NCI-H2227 treated with DMSO at 0.1 percent for 48 hours (cell line): ENCODE data around the gene ANGPTL4.
A peak's percentile ranks its signal among the peaks of the same experiment; 100 is the strongest.
"Not testable (repeated sequence)": the region's sequence is repeated elsewhere in the genome, so short reads cannot be mapped to it uniquely, and the experiment has no call there.

ENCODE experiments used
- DNase-seq: peaks from one replicate; lab custom pipeline; 2025; lab: John Stamatoyannopoulos, UW

Gene ANGPTL4

GRCh38 chr19:8334458-8335342 lies 29.3 kb upstream of the ANGPTL4 start:
- peak; percentile 19 for DNase-seq

GRCh38 chr19:8335343-8336071 lies 28.4 kb upstream of the ANGPTL4 start:
- DNase-seq, result no peak

DNA sequence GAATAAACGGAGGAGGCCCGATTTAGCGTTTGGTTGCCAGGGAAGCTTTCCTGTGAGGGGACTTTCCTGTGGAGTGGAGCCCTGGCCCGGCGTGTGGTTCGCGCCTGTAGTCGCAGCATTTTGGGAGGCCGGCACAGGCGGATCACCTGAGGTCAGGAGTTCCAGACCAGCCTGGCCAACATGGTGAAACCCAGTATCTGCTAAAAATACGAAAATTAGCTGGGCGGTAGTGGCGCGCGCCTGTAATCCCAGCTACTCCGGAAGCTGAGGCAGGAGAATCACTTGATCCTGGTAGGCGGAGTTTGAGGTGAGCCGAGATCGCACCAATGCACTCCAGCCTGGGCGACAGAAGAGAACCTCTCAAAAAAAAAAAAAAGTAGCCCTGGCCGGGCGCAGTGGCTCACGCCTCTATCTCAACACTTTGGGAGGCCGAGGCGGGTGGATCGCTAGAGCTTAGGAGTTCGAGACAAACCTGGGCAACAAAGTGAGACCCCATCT lies 27.8 kb upstream of the ANGPTL4 start:
- DNase-seq, result no peak

DNA sequence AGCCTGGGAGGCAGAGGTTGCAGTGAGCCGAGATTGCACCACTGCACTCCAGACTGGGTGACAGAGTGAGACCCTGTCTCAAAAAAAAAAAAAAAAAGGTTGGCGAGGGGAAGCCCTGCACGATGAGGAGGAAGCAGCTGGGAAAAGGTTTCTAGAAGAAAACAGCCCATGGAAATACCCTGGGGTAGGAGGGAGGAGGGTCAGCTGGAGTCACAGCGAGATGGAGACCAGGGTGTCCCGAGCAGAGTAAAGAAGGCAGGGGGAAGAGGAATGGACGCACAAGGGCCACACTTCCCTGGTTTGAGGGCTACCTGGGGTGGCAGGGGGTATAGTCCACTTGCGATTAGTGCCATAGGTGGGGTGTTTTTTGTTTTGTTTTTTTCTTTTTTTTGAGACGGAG lies 27.3 kb upstream of the ANGPTL4 start:
- no peak for DNase-seq

DNA sequence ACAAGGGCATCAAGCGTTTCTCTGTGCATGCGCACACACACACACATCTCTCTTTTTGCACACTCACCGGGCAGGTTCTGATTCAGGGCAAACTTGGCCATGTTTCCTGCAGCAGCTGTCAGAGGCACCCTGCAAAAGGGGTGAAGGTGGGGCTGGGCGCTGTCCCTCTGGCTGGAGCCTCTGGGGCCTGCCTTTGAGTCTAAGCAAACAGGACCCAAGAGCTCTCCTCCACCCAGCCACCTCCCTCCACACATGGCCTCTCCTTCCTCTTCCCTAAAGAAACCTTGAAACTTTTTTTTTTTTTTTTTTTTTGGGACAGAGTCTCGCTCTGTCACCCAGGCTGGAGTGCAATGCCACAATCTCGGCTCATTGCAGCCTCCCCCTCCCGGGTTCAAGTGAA lies 26.2 kb upstream of the ANGPTL4 start:
- DNase-seq, result no peak

DNA sequence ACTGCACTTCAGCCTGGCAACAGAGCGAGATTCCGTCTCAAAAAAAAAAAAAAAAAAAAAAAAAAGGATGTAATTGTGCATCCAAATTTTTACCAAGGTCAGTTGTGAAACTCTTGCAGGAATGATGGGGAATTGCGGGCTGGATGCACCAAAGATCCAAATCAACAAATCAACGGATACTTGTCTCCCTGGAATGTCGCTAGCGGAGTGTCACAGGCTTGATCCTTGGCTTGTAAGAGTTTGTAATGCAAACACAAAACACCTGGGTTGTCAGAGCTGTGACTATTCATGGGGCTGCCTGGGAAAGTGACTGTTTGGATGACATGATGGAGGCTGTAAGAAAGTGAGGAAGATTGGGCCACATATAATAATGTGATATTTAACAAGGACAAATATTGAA lies 25.1 kb upstream of the ANGPTL4 start:
- no peak for DNase-seq

- DNase-seq, result no peak
These were observed 23.4 kb upstream of the ANGPTL4 start for GRCh38 chr19:8340341-8341096.

DNA sequence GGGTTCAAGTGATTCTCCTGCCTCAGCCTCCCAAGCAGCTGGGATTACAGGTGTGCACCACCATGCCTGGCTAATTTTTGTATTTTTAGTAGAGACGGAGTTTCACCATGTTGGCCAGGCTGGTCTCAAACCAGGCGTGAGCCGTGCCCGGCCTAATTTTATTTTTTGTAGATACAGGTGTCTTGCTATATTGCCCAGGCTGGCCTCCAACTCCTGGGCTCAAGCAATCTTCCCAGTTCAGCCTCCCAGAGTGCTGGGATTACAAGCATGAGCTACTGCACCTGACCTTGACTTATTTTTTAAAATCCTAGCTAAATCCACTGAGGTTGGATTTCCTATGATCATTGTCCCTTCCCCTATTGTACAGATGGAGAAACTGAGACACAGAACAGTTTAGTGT lies 22.5 kb upstream of the ANGPTL4 start:
- DNase-seq, result not testable (repeated sequence)

DNA sequence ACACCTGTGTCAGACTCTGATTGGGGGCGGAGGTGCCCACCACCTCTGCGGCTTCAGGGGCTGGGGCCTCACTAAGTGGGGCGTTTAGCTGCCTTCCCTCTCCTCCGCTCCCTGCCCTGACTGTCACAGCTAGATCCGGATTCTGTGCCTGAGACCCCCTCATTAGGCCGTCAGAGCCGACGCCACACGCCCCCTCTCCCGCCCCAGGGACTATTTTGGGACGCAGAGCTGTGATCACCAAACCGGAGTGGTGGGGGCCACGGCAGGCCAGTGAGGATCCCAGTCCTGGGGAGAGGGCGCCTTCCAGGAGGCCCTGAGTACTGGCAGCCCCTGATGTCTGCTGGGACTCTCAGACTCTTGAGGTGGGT lies 21.7 kb upstream of the ANGPTL4 start:
- DNase-seq, result no peak

DNA sequence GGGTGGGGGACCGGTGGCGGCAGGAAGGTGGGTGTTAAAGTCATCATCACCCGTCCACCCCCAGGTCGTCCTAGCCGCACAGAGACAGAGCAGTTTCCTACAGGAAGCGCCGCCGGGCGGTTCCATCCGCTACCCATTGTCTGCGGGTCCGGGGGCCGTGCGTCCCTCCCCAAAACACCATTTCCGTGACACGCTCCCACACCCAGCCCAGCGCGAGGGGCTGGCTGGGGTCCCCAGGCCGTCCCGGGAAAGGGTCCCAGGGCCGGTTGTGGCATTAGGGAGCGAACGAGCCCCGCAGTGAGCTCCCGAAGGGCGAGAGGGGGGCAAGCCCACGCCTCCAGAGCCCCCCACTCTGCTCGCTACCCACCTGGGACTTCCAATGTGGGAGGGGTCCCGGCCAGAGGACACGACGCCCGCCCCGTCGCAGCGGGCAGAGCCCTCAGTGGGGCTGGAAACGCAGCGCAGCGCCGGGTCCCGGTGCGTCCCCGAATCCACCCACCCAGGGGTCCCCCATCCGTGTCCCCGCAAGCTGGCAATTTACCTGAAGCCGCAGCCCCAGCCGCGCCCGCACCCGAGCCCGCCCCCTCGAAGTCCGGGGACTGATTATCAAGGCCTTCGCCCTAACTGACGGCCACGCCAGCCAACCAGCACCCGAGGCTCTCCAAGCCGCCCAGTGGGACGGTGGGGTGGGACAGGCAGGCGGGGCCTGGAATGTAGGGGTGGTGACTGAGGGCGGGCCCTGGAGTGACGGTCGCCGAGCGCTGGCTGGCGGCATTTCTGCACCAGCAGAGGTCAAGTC lies 21.1 kb upstream of the ANGPTL4 start, which contains the start of gene KANK3:
TSS of gene KANK3 (minus strand) at position 579 of the 799 bp plus-strand sequence. CDS start 5,434 bp downstream, outside the sequence.
- peak; percentile 73 for DNase-seq

- DNase-seq, result no peak
These were observed 20.5 kb upstream of the ANGPTL4 start for GRCh38 chr19:8343483-8343844.

GRCh38 chr19:8349629-8350372 lies 14.2 kb upstream of the ANGPTL4 start:
- not testable (repeated sequence) for DNase-seq

DNA sequence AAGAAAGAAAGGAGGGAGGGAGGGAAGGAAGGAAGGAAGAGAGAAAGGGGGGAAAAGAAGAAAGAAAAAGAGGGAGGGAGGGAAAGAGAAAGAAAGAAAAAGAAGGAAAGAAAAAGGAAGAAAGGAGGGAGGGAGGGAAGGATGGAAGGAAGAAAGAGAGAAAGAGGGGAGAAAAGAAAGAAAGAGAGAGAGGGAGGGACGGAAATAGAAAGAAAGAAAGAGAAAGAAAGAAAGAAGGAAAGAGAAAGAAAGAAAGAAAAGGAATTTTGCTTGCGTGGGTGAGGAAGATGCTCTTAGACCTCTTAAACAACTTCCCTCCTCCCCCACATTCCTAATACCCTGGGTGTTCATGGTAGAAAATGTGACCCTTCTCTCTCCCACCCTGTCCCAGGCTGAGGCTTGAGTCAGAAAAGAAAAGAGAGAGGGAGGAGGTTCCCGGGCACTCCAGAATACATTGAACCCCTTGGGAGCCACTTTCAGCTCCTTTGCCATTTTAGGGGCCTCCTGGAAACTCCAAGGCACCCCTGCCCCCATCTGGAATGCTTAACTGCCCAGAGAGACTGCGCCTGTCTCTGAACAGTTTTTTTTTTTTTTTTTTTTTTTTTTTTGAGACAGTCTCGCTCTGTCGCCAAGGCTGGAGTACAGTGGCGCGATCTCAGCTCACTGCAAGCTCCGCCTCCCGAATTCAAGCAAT lies 11.7 kb upstream of the ANGPTL4 start:
- DNase-seq, result no peak

DNA sequence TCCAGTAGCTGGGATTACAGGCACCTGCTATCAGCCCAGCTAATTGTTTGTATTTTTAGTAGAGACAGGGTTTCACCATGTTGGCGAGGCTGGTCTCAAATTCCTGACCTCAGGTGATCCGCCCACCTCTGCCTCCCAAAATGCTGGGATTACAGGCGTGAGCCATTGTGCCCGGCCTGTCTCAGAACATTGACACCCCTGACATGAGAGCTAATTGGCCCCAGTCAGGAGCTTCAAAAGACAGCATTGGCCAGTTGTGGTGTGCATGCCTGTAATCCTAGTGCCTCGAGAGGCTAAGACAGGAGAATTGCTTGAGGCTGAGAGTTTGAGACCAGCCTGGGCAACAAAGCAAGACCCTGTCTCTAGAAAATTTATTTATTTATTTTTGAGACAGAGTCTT lies 11.1 kb upstream of the ANGPTL4 start:
- DNase-seq, result not testable (repeated sequence)

DNA sequence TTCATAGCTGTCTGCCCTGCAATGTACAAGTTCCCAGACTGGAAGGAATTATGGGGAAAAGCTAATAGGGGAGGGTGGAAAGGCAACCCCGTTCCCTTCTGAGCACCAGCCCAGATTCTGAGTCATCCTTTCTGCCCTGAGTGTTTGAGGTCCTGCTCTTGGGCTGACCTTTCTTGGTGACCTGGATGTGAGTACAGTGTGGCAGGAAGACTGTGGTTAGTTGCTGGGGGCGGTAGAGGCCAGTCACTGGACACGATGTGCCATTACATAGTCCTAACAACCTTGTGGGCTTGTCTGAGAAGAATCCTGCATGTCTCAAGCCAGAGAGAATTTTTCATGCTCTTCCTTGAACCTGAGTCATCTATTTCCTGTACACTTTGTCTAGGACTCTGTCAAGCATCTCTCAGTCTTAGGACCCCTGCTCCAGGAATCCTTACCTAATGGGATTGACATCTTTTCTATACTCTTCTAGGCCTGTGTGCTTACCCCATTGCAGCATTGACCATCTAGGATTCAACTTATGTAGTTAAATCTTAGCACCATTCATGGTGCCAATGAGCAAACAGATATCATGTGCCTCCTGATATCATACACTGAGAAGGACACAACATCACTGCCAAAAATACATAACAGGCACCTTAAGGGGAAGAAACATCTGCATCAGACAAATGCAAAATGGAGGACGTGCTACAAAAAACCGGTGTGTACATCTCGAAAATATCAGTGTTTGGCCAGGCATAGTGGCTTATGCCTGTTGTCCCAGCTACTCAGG lies 8.1 kb upstream of the ANGPTL4 start:
- DNase-seq, result no peak

- no peak for DNase-seq
These were observed 6.9 kb upstream of the ANGPTL4 start for GRCh38 chr19:8357007-8357521.

GRCh38 chr19:8358948-8359347 lies 5.0 kb upstream of the ANGPTL4 start:
- DNase-seq, result no peak

GRCh38 chr19:8360196-8360595 lies 3.8 kb upstream of the ANGPTL4 start:
- DNase-seq, result no peak
